Upper lobe of left lung (tissue), 4 donors: ENCODE measurements around the gene ARHGAP24.

Experiments
- EP300 ChIP-seq, 4 donors: sonication (generic); formaldehyde crosslinking; IDR thresholded peaks; one replicate each; pipeline ENCODE4 v1.5.1; 2017; ENCODE audit warnings: antibody characterized with exemption in 4 of 4, control low read depth in 2 of 4
- POLR2A ChIP-seq, 4 donors: fragments of 450-650 bp; IDR thresholded peaks; one replicate each; pipeline ENCODE4 v1.5.1; 2016 to 2017; ENCODE audit warnings: antibody characterized with exemption in 4 of 4, mild to moderate bottlenecking in 2 of 4
- TF ChIP-seq, protein P1 (sequence below), 6 experiments: fragments of 450-650 bp in 4 of 6; fragments of 200-600 bp in 2 of 6; sonication (generic) in 2 of 6; IDR thresholded peaks; one replicate each; pipeline ENCODE4 v1.5.1; 2016 to 2019; ENCODE audit warnings: antibody characterized with exemption in 6 of 6

DNA sequence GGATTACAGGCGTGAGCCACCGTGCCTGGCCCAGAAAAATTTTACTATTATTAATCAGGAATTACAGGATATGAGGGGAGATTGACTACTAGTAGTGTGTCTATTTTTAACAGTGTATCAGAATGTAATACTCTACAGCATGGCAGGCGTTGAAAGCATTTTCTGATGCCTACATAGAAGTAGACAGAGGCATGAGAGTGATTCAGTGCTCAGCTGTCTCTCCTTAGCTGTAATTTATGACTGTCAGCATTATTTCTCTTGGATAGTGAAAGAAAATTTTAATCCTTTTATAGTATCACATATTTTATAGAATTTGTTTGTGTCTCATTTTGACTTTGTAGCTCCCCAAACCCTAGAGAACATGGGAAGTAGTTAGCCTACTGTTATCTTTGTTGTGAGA lies 20.7 kb downstream of the ARHGAP24 start:
- TF ChIP-seq, protein P1, sequence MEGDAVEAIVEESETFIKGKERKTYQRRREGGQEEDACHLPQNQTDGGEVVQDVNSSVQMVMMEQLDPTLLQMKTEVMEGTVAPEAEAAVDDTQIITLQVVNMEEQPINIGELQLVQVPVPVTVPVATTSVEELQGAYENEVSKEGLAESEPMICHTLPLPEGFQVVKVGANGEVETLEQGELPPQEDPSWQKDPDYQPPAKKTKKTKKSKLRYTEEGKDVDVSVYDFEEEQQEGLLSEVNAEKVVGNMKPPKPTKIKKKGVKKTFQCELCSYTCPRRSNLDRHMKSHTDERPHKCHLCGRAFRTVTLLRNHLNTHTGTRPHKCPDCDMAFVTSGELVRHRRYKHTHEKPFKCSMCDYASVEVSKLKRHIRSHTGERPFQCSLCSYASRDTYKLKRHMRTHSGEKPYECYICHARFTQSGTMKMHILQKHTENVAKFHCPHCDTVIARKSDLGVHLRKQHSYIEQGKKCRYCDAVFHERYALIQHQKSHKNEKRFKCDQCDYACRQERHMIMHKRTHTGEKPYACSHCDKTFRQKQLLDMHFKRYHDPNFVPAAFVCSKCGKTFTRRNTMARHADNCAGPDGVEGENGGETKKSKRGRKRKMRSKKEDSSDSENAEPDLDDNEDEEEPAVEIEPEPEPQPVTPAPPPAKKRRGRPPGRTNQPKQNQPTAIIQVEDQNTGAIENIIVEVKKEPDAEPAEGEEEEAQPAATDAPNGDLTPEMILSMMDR (IDR thresholded peaks at IDR 0.05), result no peak
- TF ChIP-seq POLR2A (IDR thresholded peaks at IDR 0.05), result no peak
- no peak for TF ChIP-seq EP300 (IDR thresholded peaks at IDR 0.05)
